ENCODE results near the gene ATAD2B. TPM values are rescaled to one million over a fixed set of nuclear protein-coding genes. Genes with fewer than 3 reads are reported as not detected.

ATAD2B gene
- total RNA-seq, 1 donor from 2014 or later, result 38.3 TPM

DNA sequence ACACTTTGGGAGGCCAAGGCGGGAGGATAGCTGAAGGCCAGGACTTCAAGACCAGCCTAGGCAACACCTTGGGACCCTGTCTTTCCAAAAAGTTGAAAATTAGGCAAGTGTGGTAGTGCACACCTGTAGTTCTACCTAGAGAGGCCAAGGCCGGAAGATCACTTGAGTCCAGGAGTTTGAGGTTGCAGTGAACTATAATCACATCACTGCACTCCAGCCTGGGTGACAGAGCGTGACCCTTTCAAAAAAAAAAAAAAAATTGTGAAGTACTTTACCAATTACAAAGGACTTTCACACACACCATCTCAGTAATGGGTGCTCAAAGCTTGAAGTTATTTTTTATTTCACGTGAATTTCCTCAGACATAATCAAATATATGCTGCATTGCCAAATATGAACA, 65.0 kb downstream of the ATAD2B start:
- H3K4me3 Mint-ChIP-seq (ENCODE audit: low read depth), result no peak overlapping the region

DNA sequence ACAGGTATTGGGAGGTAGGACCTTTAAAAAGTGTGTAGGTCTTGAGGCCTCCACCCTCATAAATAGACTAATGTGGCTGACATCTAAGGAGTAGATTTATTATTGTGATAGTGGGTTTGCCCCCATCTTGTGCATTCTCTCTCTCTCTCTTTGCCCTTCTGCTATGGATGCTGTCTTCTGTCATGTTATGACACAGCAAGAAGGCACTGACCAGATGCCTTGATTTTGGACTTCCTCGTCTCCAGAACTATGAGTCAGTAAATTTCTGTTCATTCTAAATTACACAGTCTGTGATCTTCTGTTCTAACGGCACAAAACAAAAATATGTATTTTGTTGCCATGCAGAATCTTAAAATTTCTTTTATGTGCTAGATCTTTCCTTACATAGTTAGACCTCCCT, 66.9 kb downstream of the ATAD2B start:
- H3K36me3 Mint-ChIP-seq (ENCODE audit: insufficient read depth), result peaks cover 10% of the 10 kb centered on the region
- no peak overlapping the region for H3K4me3 Mint-ChIP-seq (ENCODE audit: low read depth)
- no peak for DNase-seq (ENCODE audit: low spot score, unreplicated experiment)
- no peaks in the 10 kb centered on the region for H3K27me3 Mint-ChIP-seq
- no peak overlapping the region for H3K27ac Mint-ChIP-seq
- no peaks in the 10 kb centered on the region for H3K9me3 Mint-ChIP-seq (ENCODE audit: low read depth)
- H3K4me1 Mint-ChIP-seq (ENCODE audit: low read depth), result no peaks in the 10 kb centered on the region
- TF ChIP-seq, protein P1, sequence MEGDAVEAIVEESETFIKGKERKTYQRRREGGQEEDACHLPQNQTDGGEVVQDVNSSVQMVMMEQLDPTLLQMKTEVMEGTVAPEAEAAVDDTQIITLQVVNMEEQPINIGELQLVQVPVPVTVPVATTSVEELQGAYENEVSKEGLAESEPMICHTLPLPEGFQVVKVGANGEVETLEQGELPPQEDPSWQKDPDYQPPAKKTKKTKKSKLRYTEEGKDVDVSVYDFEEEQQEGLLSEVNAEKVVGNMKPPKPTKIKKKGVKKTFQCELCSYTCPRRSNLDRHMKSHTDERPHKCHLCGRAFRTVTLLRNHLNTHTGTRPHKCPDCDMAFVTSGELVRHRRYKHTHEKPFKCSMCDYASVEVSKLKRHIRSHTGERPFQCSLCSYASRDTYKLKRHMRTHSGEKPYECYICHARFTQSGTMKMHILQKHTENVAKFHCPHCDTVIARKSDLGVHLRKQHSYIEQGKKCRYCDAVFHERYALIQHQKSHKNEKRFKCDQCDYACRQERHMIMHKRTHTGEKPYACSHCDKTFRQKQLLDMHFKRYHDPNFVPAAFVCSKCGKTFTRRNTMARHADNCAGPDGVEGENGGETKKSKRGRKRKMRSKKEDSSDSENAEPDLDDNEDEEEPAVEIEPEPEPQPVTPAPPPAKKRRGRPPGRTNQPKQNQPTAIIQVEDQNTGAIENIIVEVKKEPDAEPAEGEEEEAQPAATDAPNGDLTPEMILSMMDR (IDR thresholded peaks at IDR 0.05; ENCODE audit: unreplicated experiment), result no peak

More for the DNA sequence above, 65.0 kb downstream of the ATAD2B start:
- TF ChIP-seq, protein P1 (IDR thresholded peaks at IDR 0.05; ENCODE audit: unreplicated experiment), result no peak
- Mint-ChIP-seq H3K36me3 (ENCODE audit: insufficient read depth) (peaks cover 12% of the 10 kb centered on the region), H3K27ac (no peak overlapping the region), H3K27me3 (no peaks in the 10 kb centered on the region), H3K9me3 (ENCODE audit: low read depth) (no peaks in the 10 kb centered on the region), H3K4me1 (ENCODE audit: low read depth) (no peaks in the 10 kb centered on the region)
- no peak for DNase-seq (ENCODE audit: low spot score, unreplicated experiment)

DNA sequence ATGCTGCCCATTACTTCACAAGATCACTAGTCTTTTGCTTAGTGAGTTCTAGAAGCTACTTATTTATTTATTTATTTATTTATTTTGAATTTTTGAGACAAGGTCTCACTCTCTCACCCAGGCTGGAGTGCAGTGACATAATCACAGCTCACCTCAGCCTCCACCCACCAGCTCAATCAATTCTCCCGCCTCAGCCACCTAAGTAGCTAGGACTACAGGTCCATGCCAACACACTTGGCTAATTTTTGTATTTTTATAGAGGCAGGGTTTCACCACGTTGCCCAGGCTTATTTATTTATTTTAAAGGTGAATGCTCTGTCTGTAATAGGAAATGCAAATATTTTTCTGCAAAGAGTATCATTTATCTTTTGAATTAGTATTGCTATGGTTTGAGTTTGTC, 67.7 kb downstream of the ATAD2B start:
- no peak overlapping the region for H3K27ac Mint-ChIP-seq

DNA sequence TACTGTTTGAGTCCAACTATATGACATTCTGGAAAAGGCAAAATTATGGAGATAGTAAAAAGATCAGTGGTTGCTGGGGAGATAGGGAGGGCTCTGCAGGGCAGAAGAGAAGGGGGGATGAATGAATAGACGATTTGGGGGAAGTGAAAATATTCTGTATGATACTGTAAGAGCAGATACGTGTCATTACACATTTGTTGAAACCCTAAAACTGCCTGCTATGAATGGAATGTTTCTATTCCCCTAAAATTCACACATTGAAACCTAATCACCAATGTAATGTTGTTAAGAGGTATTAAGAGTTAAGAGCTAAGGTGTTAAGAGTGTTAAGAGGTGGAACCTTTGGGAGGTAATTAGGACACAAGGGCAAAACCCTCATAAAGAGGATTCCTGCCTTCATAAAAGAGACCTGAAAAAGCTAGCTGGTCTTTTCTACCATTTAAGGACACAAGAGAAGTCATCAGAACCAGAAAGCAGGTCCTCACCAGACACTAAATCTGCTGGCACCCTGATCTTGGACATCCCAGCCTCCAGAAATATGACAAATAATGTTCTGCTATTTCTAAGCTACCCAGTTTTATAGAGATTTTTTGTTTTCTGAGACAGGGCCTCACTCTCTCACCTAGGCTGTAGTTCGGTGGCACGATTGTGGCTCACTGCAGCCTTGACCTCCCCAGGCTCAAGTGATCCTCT, 76.2 kb downstream of the ATAD2B start:
- Mint-ChIP-seq H3K36me3 (ENCODE audit: insufficient read depth) (peaks cover 14% of the 10 kb centered on the region), H3K4me1 (ENCODE audit: low read depth) (no peaks in the 10 kb centered on the region), H3K4me3 (ENCODE audit: low read depth) (no peak overlapping the region), H3K27me3 (no peaks in the 10 kb centered on the region), H3K27ac (no peak overlapping the region), H3K9me3 (ENCODE audit: low read depth) (no peaks in the 10 kb centered on the region)
- TF ChIP-seq, protein P1 (IDR thresholded peaks at IDR 0.05; ENCODE audit: unreplicated experiment), result no peak
- no peak for DNase-seq (ENCODE audit: low spot score, unreplicated experiment)

More for the DNA sequence above, 67.7 kb downstream of the ATAD2B start:
- DNase-seq (ENCODE audit: low spot score, unreplicated experiment), result no peak
- Mint-ChIP-seq H3K4me1 (ENCODE audit: low read depth) (no peaks in the 10 kb centered on the region), H3K9me3 (ENCODE audit: low read depth) (no peaks in the 10 kb centered on the region), H3K4me3 (ENCODE audit: low read depth) (no peak overlapping the region), H3K36me3 (ENCODE audit: insufficient read depth) (peaks cover 14% of the 10 kb centered on the region), H3K27me3 (no peaks in the 10 kb centered on the region)
- TF ChIP-seq, protein P1 (IDR thresholded peaks at IDR 0.05; ENCODE audit: unreplicated experiment), result no peak

DNA sequence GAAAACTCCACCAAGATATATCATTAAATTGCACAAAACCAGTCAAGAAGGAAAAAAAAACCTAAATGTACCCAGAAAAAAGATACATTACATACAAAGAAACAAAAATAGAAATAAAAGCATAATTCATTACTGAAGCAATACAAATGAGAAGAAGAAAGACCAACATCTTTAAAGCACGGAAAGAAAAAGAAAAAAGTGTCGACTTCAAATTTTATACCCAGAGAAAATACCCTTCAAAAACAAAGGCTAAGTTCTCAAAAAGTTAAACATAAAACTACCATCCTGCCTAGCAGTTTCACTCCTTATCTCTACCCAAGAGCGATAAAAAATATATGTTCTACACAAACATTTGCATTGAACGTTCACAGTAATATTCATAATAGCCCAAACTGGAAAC, 82.0 kb downstream of the ATAD2B start:
- no peak for DNase-seq (ENCODE audit: low spot score, unreplicated experiment)
- Mint-ChIP-seq H3K27me3 (no peaks in the 10 kb centered on the region), H3K27ac (no peak overlapping the region), H3K9me3 (ENCODE audit: low read depth) (peaks cover 15% of the 10 kb centered on the region), H3K4me3 (ENCODE audit: low read depth) (no peak overlapping the region), H3K36me3 (ENCODE audit: insufficient read depth) (peaks cover 22% of the 10 kb centered on the region), H3K4me1 (ENCODE audit: low read depth) (no peaks in the 10 kb centered on the region)
- TF ChIP-seq, protein P1 (IDR thresholded peaks at IDR 0.05; ENCODE audit: unreplicated experiment), result no peak

Measured in progenitor cell of endocrine pancreas (in vitro differentiated cells).